CD4-positive, alpha-beta T cell treated with Interleukin-15 for 4 hours (primary cell): ENCODE data around the gene MGMT.

ENCODE experiments used
- DNase-seq: peaks from one replicate; pipeline ENCODE4 v3.0.0-alpha.2; 2020; ENCODE audit warnings: low spot score

MGMT gene

DNA sequence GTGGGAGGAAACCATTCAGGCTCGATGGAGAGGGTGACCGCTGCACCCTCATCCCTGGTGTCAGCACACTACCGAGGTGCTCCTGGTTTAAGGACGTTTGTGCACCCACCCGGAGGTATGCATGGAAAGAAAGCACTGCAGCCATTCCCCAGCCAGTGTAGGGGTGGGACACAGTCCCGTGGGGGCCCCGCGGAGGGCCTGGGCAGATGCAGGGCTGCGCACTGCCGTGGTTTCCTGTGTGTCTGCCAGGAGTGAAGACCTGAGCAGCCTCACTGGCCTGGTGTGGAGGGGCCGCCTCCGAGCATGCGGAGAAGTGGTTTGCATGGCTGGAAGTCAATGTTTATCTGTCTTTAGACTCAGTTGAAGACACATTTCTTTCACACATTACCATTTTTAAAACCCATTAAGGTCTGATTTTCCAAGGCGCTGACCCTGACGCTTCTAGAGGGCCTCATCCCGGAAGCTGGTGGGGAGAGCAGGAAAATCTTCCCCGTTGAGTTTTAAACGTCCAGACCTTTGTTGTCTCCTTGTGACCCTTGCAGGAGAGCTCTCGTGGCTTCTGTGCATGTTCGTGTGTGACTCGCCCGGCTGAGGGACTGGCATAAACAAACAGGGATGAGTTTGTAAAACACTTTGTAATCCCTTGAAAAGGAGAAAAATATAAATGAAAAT, 188.1 kb downstream of the MGMT start:
- no peak for DNase-seq

DNA sequence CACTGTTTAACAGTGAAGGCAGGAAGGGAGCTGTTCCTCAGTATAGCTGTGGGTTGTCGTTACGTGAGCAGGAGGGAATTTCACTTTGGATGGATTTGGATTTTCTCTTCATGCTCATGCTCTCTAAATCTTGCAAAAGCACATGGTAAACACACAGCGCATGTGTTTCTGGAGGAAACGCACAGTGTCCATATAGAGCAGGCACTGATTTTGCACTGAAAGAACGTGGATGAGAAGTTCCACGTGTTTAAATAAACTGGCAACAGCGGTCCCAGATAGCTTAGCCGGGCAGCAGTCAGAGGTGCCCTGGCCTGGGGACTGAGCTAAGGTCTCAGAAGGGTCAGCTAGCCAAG, 188.6 kb downstream of the MGMT start:
- DNase-seq = no peak

DNA sequence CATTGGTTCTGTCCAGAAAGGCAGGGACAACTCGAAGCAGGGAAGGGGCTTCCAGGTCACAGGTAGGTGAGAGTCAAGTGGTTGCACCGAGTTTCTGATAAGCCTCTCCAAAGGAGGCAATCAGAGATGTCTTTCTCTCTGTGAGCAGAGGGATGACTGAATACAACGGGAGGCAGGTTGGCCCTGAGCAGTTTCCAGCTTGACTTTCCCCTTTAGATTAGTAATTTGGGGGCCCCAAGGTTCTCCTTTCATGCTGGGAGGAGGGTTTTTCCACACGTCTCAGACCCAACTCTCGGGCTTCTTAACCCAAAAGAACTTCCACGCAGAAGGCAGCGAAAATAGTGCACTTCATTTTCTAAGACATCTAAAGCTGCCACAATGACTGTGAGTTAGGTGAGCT, 189.6 kb downstream of the MGMT start:
- no peak for DNase-seq

DNA sequence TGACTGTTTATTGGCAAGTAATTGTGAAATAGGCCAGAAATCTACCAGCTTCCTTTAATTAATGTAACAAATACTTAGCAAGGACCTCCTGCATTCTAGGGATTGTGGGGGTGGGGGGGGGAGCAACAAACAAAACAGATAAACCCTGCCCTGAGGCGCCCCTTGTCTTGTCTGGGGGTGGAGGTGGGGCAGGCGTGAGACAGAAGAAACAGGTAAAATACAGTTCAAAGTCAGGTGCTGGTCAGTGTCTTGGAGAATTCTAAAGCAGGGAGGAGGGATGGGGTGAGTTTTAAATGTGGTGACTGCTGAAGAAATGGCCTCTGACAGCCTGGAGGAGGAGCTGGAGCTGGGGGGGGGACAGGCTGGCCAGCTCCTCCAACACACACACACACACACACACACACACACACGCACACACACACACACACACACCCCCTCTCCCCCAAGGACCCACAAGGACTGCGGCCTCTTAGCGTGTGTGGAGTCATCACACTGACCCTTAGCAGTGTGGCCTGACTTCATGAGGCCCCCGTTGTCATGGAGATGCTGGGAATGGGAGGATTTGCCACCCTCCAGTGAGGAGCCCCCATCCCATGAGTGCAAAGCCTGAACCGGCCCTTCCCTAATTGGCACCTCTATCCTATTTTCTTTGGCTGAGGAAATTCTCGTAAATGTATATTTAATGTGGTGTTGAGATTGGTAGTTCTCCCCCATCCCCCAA, 190.4 kb downstream of the MGMT start:
- no peak for DNase-seq

DNA sequence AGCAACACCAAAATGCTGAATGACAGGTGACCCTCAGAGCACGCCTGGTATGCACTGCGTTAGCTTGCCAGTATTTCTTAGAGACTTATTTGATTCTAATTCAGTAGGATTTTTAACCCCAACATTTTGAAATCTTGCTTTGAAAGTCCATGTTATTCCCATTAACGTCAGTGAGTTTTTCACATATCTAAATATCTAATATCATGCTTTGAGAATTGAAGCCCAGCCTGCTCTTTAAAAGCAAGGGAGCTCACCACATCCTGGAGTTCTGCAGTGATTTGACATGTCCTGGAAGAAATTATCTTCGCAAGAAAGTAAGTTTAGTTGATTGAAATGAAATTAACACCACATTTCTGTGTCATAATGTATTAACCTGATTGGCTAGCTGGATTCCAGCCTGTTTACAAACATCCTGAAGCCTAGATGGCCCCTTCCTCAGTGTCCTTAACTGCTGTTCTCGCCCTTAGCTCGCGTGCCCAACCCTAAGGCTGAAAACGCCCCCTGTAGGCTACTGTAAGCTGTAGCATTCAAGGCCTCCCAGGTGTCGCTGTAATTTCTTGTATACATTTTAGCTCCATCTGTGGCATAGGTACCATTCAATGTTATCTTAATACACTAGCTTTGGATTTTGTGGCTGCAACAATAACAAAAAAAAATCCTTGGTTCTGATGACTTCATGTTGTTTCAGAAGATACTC, 191.5 kb downstream of the MGMT start:
- no peak for DNase-seq

DNA sequence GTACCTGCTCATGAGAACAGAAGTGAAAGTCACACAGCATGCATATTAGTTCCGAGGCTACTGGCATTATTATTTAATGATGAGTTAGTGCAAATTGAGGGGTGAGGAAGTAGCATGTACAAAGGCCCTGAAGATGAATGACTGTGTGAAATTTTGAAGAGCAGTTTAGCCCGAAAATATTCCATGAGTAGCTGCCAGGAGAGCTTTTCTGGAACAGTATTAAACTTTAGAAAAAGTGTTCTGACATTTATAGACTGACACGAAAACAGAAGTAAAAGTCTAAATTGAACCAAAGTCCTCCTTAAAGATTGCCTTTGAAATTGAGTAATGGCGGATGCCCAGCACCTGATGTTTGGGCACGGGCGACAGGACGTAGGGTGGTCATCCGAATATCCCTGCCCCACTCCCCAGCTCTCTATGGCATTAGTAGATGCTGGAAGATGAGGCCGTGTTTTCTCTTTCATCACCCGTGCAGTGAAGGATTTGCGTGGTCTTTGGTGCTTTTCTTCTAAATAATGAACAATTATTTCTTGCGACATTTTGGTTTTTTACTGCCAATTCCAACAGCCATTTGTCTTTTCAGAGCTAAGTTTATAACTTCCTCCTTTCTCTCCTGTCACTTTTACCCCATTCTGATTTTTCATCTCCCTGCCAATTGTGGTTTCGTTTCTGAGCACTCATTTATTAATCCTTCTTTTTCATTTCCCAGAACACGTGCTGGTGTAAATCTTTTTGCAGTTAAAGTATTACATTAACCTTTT, 192.6 kb downstream of the MGMT start:
- no peak for DNase-seq

DNA sequence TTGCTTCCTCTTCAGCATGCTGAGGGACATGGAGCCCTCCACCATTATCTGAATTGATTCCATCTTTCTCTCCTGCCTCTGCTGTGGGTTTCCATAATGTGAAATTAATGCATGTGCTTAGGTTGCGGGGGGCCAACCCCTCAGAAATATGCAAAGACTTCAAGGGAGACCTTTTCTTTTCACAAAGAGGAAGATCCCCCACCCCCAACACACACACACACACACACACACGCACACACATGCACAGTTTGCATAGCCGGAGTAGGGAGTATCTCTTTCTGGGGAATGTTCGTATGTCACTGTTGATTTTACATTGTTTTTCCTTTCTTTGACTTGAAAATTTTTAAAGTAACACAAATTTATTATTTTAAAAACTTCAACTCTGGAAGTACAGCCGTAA, 193.5 kb downstream of the MGMT start:
- no peak for DNase-seq

DNA sequence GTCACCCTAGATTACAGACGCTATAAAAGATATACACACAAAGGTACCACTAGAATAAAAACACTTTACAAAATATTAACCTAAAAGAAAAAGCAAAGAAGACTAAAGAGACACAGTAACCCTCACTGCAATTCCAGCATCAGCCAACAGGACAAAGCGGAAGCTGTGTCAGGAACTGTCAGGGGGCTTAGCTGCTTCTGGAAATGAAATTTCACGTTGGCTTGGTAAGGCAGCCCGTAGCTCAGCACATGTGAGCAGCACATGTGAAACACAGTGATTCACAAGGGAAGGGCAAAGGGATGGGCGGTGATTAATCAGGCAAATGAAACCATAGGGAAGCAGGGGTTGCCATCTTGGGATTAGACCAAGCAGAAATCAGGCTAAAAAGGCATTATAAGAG, 195.4 kb downstream of the MGMT start:
- no peak for DNase-seq

DNA sequence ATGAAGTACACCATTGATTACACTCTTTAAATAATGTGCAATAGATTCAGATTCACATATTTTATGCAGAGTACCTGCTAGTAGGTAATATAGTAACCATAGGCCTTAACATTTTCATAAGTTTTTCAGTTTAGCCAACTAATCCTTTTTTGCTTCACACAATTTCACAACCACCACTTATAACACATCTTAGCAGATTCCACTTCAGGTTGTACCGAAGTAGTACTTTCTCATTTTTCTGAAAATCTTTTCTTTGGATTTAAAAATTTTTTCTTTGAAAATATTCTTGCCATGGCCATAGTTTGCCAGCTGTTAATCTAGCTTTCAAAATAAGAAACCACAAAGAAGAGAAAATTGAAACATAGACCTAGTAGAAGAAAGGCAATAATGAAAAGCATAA, 203.1 kb downstream of the MGMT start:
- DNase-seq = no peak

DNA sequence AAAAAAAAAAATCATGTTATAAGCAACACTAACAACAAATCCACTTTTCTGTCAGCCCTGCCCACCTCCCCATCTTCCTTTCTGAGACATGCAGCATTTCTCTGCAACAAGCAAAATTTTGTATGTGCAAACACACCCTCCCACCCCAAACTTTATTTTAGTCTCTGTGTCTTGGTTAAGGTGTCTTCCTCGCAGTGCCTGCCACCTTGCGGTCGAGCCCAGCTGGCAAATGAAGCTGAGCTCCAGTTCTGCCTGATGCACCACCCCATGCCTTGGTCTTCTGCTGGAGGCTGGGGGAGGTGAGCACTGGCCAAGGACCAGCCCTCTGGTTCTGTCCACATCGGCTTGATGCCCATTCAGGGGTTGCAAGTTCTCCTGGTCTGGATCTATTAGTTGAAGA, 206.3 kb downstream of the MGMT start:
- DNase-seq = no peak

DNA sequence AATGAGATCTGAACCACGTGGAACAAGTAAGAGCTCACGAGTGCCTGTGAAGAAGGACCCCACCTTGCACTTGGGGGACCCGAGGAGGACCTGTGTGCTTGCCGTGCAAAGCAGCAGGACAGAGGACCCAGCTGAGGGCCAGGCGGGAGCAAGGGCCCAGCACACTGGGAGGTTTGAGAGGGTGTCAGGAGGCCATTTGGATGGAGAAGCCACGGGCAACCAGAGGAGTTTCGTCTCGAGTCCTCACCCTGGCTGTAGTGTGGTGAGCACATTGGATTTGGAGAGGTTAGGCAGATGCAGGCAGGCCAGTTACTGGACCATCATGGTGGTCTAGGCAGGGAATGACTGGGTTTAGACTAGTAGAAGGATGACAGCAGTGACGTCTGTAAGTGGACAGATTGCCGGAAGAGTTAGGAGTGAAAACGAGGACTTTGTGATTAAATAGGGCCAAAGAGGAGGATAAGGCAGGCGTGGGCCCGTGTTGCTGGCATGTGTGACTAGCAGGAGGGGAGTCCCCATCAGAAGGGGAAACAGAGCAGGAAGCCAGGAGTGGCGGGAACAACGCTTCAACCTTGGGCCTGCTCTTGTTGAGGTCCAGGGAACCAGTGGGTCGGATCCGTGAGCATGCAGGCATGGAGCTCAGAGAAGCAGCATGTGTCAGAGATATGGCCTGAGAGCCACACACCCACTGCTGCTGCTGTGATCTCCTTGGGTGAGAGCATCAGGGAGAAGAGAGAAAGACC, 208.2 kb downstream of the MGMT start:
- no peak for DNase-seq

DNA sequence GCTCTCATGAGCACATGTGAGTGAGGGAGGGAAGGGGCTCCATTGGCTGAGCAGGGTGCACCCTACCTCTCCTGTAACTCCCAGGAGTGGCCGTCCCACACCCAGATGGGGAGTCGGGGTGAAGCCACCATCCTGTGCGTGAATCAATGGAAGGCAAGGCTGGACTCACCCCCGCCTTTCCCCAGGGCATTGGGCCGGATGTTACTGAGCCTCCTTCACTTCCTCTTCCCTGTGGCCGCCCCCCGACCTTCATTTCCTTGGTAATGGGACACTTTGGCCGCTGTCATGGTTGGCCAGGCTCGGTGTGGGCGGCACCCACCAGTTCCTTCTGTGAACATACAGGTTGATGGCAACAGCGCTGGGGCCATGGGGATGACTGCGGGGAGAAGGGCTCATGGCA, 209.0 kb downstream of the MGMT start:
- DNase-seq = no peak

DNA sequence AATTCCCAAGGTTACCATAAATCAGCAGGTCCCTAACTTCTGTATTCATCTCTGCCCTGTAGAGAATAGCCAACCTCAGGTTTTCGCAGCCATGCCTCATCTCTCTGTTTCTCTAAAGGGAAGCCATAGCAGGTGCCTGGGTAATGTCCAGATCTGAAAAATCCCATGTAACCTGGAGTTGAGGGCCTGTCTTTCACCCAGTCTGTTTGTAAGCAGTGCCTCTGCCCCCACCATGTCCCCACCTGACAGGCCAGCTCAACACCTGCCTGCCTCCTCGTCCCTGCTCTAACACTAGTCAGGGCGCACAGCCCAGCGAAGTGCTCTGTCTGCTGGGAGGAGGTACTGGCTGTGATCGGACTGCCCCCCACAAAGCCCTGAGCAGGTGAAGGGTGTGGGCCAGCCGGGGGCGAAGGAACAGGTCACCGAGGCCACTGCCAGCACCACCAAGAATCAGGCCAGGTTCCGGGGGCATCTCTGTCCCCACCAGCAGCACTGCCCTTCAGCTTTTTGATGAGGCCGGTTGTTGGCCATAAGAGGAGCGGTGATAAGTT, 210.4 kb downstream of the MGMT start:
- no peak for DNase-seq

DNA sequence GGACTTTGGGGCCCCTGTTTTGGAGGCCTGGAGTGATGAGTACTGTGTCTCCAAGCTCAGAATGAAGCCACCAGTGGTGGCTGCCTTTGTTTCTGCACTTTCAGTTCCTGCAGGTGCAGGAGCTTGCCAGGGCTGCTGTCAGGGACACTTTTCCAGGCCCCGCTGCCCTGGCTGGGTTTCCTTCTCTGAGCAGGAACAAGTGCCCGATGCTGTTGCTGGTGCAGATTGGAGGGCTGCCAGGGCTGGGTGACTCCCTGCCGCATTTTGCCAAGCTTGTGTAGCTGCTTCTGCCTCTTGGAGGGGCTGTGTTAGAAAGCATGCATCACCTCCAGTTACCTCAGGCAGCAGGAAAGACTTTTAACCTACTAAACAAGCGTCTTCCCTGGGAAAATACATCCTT, 211.1 kb downstream of the MGMT start:
- no peak for DNase-seq

DNA sequence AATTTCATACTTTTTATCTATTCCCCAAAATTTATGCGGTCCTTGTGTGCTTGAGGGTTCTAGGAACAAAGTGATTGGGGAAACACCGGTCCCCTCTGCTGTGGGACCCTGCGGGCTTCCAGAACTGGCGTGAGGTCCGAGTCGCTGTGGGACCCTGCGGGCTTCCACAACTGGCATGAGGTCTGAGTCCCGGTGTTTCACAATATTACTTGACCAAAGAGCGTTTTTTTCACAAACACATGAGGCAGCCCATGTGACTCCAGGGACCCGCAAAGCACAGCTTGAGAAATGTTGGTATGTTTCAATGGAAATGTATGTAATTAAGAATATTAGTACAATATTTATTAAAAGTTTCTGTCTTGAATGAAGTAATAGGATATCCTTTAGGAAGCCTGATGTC, 212.2 kb downstream of the MGMT start:
- no peak for DNase-seq

DNA sequence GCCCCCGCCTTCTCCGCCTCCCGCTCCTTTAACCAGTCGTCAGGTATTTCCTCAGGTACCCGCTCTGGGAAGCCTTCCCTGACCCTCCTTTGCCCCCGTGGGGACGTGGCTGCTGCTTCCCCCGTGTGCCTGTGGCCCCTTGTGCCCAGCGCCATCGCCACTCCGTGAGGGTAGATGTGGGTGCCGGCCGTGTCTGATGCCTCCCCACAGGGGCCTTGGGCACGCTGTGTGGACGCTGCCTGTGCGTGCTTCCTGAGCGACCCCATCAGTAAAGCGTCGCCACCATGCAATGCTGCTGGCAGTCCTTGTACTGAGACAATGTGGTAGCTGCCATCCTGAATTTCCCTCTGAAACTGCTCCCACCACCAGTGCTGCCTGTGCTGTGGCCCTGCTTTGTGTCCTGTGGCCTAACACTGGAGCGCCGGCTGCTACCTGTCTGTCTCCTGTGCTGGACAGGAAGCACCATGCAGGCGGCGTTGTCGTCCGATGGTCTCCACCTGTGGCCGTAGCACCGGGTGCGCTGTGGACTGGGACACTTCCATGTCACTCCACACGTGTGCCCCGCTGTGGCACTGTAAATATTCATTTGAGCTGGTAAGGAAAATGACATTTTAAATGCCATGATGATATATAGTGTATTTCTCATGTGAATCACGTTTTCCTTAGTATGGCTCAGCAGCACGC, 213.8 kb downstream of the MGMT start:
- no peak for DNase-seq

DNA sequence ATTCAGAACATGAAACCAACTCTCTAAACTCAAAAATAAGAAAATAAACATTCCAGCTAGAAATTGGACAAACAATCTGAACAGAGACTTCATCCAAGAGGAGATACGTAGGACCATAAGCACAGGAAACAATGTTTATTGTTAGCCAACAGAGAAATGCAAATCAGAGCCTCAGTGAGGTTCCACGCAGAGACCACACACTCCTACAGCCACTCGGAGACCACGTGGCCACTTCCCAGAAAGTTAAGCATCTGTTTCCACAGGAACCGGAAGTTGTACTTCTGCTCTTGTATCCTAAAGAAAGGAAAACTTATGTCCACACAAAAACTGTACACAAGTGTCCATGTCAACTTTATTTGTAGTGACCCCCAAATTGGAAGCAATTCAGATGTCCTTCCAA, 214.8 kb downstream of the MGMT start:
- no peak for DNase-seq

DNA sequence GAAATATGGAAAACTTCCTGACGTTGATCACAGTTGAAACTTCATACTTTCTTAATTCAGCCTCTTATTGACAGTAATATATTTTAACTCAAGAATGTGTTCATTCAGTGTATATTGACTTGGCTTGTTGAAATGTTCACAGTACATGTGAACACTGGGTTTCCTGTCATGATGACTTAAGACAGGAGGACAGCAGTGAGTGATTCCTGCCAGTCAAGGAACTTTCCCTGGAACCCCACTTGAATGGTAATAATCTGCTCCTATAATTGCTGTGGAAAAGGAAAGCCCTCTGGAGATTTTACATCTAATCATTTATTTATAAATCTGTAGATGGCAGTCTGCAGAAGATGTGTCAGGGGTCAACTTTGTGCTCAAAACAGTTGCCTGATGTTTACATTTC, 216.5 kb downstream of the MGMT start:
- no peak for DNase-seq

DNA sequence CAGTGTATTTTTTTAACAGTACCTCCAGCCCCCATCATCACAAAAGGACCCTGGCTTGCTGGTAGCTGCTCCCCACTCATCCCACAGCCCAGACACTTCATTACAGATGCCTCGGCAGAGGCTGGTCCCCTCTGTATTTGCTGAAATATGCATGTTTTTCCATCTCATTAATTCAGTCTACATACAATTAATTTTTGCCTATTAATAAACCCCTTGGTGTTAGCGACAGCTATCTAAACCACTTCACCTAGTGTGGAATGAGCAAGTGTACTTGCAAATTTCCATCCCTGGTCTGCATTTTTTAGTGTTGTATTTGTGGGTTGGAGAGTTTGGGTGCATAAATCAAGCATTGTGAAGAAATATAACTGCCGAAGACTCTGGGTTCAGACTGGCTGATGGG, 216.9 kb downstream of the MGMT start:
- DNase-seq = no peak

DNA sequence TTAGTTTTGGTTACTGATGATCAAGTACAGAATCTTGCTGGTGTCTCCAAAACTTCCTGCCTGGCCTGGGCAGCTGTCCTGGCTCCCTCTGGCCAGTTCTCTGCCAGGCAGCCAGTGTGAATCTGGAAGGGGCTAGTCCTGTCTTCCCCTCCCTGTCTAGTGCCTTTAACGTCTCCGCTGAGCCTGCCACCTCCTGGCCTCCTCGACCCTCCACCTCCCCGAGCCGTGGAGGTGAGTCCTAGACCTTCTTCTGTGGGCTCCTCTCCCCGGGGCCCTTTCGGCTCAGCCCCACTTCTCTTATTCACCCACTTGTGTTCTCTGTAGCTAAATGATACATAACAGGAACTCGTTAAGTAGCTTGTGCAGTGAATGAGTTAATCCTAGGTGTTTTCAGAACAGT, 218.2 kb downstream of the MGMT start:
- DNase-seq = no peak

DNA sequence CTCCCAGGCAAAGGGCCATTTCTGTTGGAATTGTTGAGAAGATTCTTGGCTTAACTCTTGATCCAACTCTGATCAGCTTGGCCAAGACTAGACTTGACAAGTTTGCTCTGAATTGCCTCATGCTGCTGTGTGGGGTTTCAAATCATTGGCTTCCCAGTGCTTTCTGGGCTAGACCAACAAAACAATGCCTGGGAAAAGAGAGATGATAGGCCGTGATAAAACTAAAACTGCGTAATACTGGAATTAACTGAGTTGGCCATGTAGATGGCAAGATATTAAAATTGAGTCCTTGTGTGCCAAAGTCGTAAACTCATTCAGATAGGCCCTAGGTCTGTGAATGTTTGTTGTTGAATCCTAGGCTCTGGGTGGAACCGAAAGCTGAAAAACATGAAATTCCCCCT, 222.6 kb downstream of the MGMT start:
- no peak for DNase-seq
